GM12878 (cell line): ENCODE measurements around the gene TMEM72.

Source experiments
- MEF2A ChIP-seq: IDR thresholded peaks from 2 replicates; pipeline ENCODE4 v1.6.1; 2011; ENCODE audit warnings: low read depth, mild to moderate bottlenecking, low read length, moderate library complexity; ENCODE audit not compliant: insufficient read depth
- ZNF274 ChIP-seq: IDR thresholded peaks from one replicate; pipeline ENCODE4 v1.8.0; 2011; ENCODE audit not compliant: insufficient read length, insufficient read depth

DNA sequence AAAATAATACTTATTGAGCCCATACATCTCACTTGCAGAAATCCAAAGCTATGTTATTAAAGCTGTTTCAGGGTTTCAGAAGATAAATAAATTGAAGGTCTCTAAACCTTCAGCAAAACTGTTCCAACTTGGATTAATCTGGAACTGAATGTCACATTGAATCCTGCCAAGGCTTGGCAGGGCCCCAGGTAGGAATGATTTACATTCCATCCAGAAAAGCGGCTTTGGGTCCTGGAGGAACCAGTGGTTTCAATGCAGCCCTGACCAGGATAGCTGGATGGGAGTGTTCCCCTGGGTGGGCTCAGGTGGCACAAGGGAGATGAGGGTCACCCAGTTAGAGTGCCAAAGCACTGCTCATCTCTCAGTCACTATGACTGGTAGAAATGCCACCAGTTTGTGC lies 37.0 kb upstream of the TMEM72 start:
- TF ChIP-seq MEF2A (no peak), ZNF274 (no peak)
